ENCODE measurements around the gene RBM22.

GRCh38 chr5:150672884-150673275 lies 28.0 kb downstream of the RBM22 start:
- TF ChIP-seq CTCF (IDR thresholded peaks at IDR 0.05 in 4 of 5, conservative IDR thresholded peaks at IDR 0.05 in 1 of 5) = no peak
- TF ChIP-seq POLR2A (IDR thresholded peaks at IDR 0.05) = no peak

Measured in gastrocnemius medialis (tissue), 4 donors.